Gastrocnemius medialis (tissue), 4 donors: ENCODE results near the gene PIRT.

Source experiments
- CTCF ChIP-seq, 5 experiments: fragments of 450-650 bp in 3 of 5; fragments of 200-600 bp in 2 of 5; sonication (generic) in 2 of 5; IDR thresholded peaks in 4 of 5; conservative IDR thresholded peaks in 1 of 5; 1 replicate in 4 of 5; 2 replicates in 1 of 5; pipeline ENCODE4 v1.5.1; 2016 to 2019; ENCODE audit warnings: antibody characterized with exemption in 5 of 5, mild to moderate bottlenecking in 3 of 5, moderate library complexity in 3 of 5
- POLR2A ChIP-seq, 2 donors: fragments of 450-650 bp; IDR thresholded peaks; one replicate each; pipeline ENCODE4 v1.6.1; 2017; ENCODE audit warnings: antibody characterized with exemption in 2 of 2, mild to moderate bottlenecking in 2 of 2, moderate library complexity in 2 of 2

- no peak for TF ChIP-seq CTCF (IDR thresholded peaks at IDR 0.05 in 4 of 5, conservative IDR thresholded peaks at IDR 0.05 in 1 of 5)
- TF ChIP-seq POLR2A (IDR thresholded peaks at IDR 0.05) = no peak
Measured at GRCh38 chr17:10793256-10793655, 44.6 kb downstream of the PIRT start.
